T-helper 1 cell treated with Interleukin-12 subunit alpha and Interleukin-12 subunit beta and Interleukin-4 antibody, amounts not matched to agents 30 ng/mL and 1 ng/mL, for 36 hours (primary cell): Measurements from ENCODE around the gene KCNQ2. TPM values are rescaled to one million over a fixed set of nuclear protein-coding genes. Genes with fewer than 3 reads are reported as not detected.

Experiments
- intact Hi-C: fragments of 100-400 bp; cut with micrococcal nuclease; formaldehyde crosslinking; loops from one replicate; pipeline ENCODE4 v1.15.1; 2024
- total RNA-seq: library from RNA; stranded (reverse); gene quantifications from 2 replicates; pipeline ENCODE4 v1.2.3, GENCODE V29; 2022

KCNQ2 gene
- total RNA-seq, 1 donor from 2014 or later: not detected

GRCh38 chr20:63455568-63455859 is 16.9 kb downstream of the KCNQ2 start:
- intact Hi-C loops: no loop called here

GRCh38 chr20:63454731-63455567 is 17.5 kb downstream of the KCNQ2 start:
- intact Hi-C loops: no loop called here

GRCh38 chr20:63452821-63453523 is 19.5 kb downstream of the KCNQ2 start:
- intact Hi-C loops: no loop called here

- intact Hi-C loops: no loop called here
Observed at GRCh38 chr20:63452341-63452740, 20.1 kb downstream of the KCNQ2 start.

GRCh38 chr20:63451821-63452220 is 20.6 kb downstream of the KCNQ2 start:
- intact Hi-C loops: no loop called here

GRCh38 chr20:63449796-63450730 is 22.4 kb downstream of the KCNQ2 start:
- intact Hi-C loops: no loop called here

- intact Hi-C loops: no loop called here
Observed at GRCh38 chr20:63449025-63449424, 23.4 kb downstream of the KCNQ2 start.

- intact Hi-C loops: no loop called here
Observed at GRCh38 chr20:63448031-63448430, 24.4 kb downstream of the KCNQ2 start.

GRCh38 chr20:63447320-63447719 is 25.1 kb downstream of the KCNQ2 start:
- intact Hi-C loops: no loop called here

GRCh38 chr20:63446216-63447024 is 26.0 kb downstream of the KCNQ2 start:
- intact Hi-C loops: no loop called here

GRCh38 chr20:63445075-63445734 is 27.2 kb downstream of the KCNQ2 start:
- intact Hi-C loops: no loop called here

- intact Hi-C loops: no loop called here
Observed at GRCh38 chr20:63444548-63444947, 27.9 kb downstream of the KCNQ2 start.

- intact Hi-C loops: no loop called here
Observed at GRCh38 chr20:63443606-63444395, 28.7 kb downstream of the KCNQ2 start.

GRCh38 chr20:63442100-63442493 is 30.4 kb downstream of the KCNQ2 start:
- intact Hi-C loops: no loop called here

GRCh38 chr20:63441136-63442099 is 31.0 kb downstream of the KCNQ2 start:
- intact Hi-C loops: no loop called here

GRCh38 chr20:63440366-63440955 is 32.0 kb downstream of the KCNQ2 start:
- intact Hi-C loops: no loop called here

- intact Hi-C loops: no loop called here
Observed at GRCh38 chr20:63439866-63440265, 32.6 kb downstream of the KCNQ2 start.

- intact Hi-C loops: no loop called here
Observed at GRCh38 chr20:63438121-63438520, 34.3 kb downstream of the KCNQ2 start.
